Endothelial cell of umbilical vein (primary cell): ENCODE measurements around the gene SNX24. TPM values are rescaled to one million over a fixed set of nuclear protein-coding genes. Genes with fewer than 3 reads are reported as not detected.

Source experiments
- BruUV-seq: library from RNA; stranded (reverse); fragments of 400-500 nt; replicated peaks from 2 replicates; lab custom pipeline; 2021; lab: Mats Ljungman, UMichigan
- CTCF ChIA-PET: fragments of 300-600, 350-600 bp; sonication (Branson Sonifier 250); formaldehyde crosslinking; loops from one replicate; lab custom pipeline; 2021; ENCODE audit warnings: antibody characterized with exemption, inconsistent platforms; lab: Charles Lee
- POLR2A ChIA-PET: fragments of 300-600, 350-600 bp; sonication (Branson Sonifier 250); formaldehyde crosslinking; loops from one replicate; lab custom pipeline; 2021; ENCODE audit warnings: antibody characterized with exemption, inconsistent platforms; lab: Charles Lee
- DNase-seq: peaks from one replicate; pipeline ENCODE4 v3.0.0-alpha.2; 2011; ENCODE audit warnings: low read depth, low spot score
- FAIRE-seq: peaks from 2 replicates; lab custom pipeline; 2011; peaks lifted over from hg19 to GRCh38; lab: Jason Lieb, UNC
- H2AFZ ChIP-seq: 2 replicates; pipeline ENCODE4 v1.6.0; 2012; ENCODE audit warnings: low read depth, low read length, control low read depth, inconsistent platforms
- H3K27ac ChIP-seq: 2 replicates; pipeline ENCODE4 v1.5.1; 2011; ENCODE audit warnings: low read depth, mild to moderate bottlenecking, control low read depth, low read length, moderate library complexity; ENCODE audit not compliant: insufficient read depth
- H3K27me3 ChIP-seq, 2 experiments: 2 replicates each; pipeline versions ENCODE4 v1.6.0 to v1.6.1; 2011; ENCODE audit warnings: low read length in 2 of 2, mixed read lengths in 1 of 2; ENCODE audit not compliant: control insufficient read depth in 2 of 2, insufficient read depth in 2 of 2
- H3K36me3 ChIP-seq, 2 experiments: 2 replicates in 1 of 2; 3 replicates in 1 of 2; pipeline ENCODE4 v1.5.1; 2011; ENCODE audit warnings: low read length in 2 of 2, mild to moderate bottlenecking in 1 of 2, moderate library complexity in 1 of 2; ENCODE audit not compliant: control insufficient read depth in 2 of 2, insufficient read depth in 2 of 2; ENCODE audit errors: extremely low read depth in 1 of 2
- H3K4me1 ChIP-seq: 3 replicates; pipeline ENCODE4 v1.5.1; 2011; ENCODE audit warnings: mild to moderate bottlenecking, low read length; ENCODE audit not compliant: control insufficient read depth, insufficient read depth; ENCODE audit errors: extremely low read depth
- H3K4me2 ChIP-seq: 2 replicates; pipeline ENCODE4 v1.6.1; 2011; ENCODE audit warnings: low read length, control low read depth, mixed read lengths; ENCODE audit not compliant: insufficient read depth
- H3K4me3 ChIP-seq, 3 experiments: fragments of 200-600 bp in 1 of 3; sonication (generic), shearing (Covaris generic) in 1 of 3; replicated peaks in 1 of 3; 2 replicates each; pipeline ENCODE4 v1.5.1; 2011 to 2016; ENCODE audit warnings: control low read depth in 3 of 3, low read length in 3 of 3, mild to moderate bottlenecking in 2 of 3, inconsistent platforms in 1 of 3, low read depth in 1 of 3, moderate library complexity in 1 of 3; ENCODE audit not compliant: insufficient read depth in 1 of 3
- H3K79me2 ChIP-seq: 2 replicates; pipeline ENCODE4 v1.6.0; 2012; ENCODE audit warnings: low read length, inconsistent platforms; ENCODE audit not compliant: control insufficient read depth, insufficient read depth
- H3K9ac ChIP-seq: replicated peaks from 2 replicates; pipeline ENCODE3; 2011; ENCODE audit warnings: low read length, control low read depth; ENCODE audit not compliant: insufficient read depth; ENCODE audit errors: extremely low read depth
- H3K9me1 ChIP-seq: replicated peaks from 3 replicates; pipeline ENCODE4 v1.6.0; 2011; ENCODE audit warnings: mild to moderate bottlenecking, low read length; ENCODE audit not compliant: control insufficient read depth, insufficient read depth; ENCODE audit errors: extremely low read depth
- H3K9me3 ChIP-seq: replicated peaks from 2 replicates; pipeline ENCODE4 v1.5.1; 2012; ENCODE audit warnings: low read length, inconsistent platforms; ENCODE audit not compliant: control insufficient read depth, insufficient read depth
- H4K20me1 ChIP-seq: replicated peaks from 2 replicates; pipeline ENCODE3; 2011; ENCODE audit warnings: mild to moderate bottlenecking, low read length; ENCODE audit not compliant: control insufficient read depth, insufficient read depth; ENCODE audit errors: extremely low read depth
- EZH2 ChIP-seq: IDR thresholded peaks from 2 replicates; pipeline ENCODE4 v1.6.1; 2012; ENCODE audit warnings: borderline replicate concordance, low read depth, mild to moderate bottlenecking, moderate library complexity, low read length, inconsistent platforms; ENCODE audit not compliant: severe bottlenecking
- FOS ChIP-seq: IDR thresholded peaks from 2 replicates; pipeline ENCODE4 v1.6.1; 2011; ENCODE audit warnings: mild to moderate bottlenecking, low read length, moderate library complexity, borderline replicate concordance; ENCODE audit not compliant: insufficient read depth
- GATA2 ChIP-seq: IDR thresholded peaks from 2 replicates; pipeline ENCODE4 v1.7.0; 2011; ENCODE audit warnings: low read depth, mild to moderate bottlenecking, moderate library complexity, mixed read lengths, low read length; ENCODE audit not compliant: insufficient read length, insufficient read depth
- JUN ChIP-seq: IDR thresholded peaks from 2 replicates; pipeline ENCODE4 v1.6.1; 2011; ENCODE audit warnings: borderline replicate concordance, low read depth; ENCODE audit not compliant: insufficient read length, insufficient read depth
- MAX ChIP-seq: IDR thresholded peaks from 2 replicates; pipeline ENCODE4 v1.6.1; 2011; ENCODE audit not compliant: insufficient read depth, insufficient read length
- MYC ChIP-seq: IDR thresholded peaks from one replicate; pipeline ENCODE4 v1.6.1; 2011; ENCODE audit warnings: mild to moderate bottlenecking, low read depth, low read length
- POLR2A ChIP-seq: IDR thresholded peaks from 2 replicates; pipeline ENCODE4 v1.6.1; 2012; ENCODE audit warnings: low read depth, mild to moderate bottlenecking, control low read depth, low read length
- POLR2AphosphoS5 ChIP-seq: IDR thresholded peaks from 2 replicates; pipeline ENCODE4 v1.6.1; 2012; ENCODE audit warnings: low read depth, mild to moderate bottlenecking, control low read depth, low read length, moderate library complexity; ENCODE audit not compliant: insufficient read depth
- dilution Hi-C: fragments of 300-500 bp; cut with MboI; formaldehyde crosslinking; loops from one replicate; pipeline ENCODE4 v1.15.0; 2019; ENCODE audit warnings: low sequenced_read_pairs; ENCODE audit not compliant: extremely low pct_ligation_motif_present
- intact Hi-C: fragments of 100-400 bp; cut with micrococcal nuclease; formaldehyde crosslinking; loops from one replicate; pipeline ENCODE4 v1.10.0; 2022
- polyA plus RNA-seq, 4 experiments: library from polyadenylated mRNA; depleted of rRNA in 3 of 4; stranded (reverse) in 3 of 4; unstranded in 1 of 4; fragments of >200 nt; gene quantifications; 2 replicates each; pipeline versions ENCODE4 v1.2.1 to v1.2.3, GENCODE V29; 2011 to 2012; ENCODE audit warnings: missing spikeins in 1 of 4
- total RNA-seq: library from RNA; stranded (reverse); gene quantifications from 2 replicates; pipeline ENCODE4 v1.2.3, GENCODE V29; 2021
- TF ChIP-seq, protein P1 (sequence below), 2 donors: IDR thresholded peaks; 1 replicate in 1 of 2; 2 replicates in 1 of 2; pipeline ENCODE4 v1.5.1; 2011; ENCODE audit warnings: low read length in 2 of 2, mild to moderate bottlenecking in 2 of 2, moderate library complexity in 2 of 2, control low read depth in 1 of 2, inconsistent platforms in 1 of 2, low read depth in 1 of 2; ENCODE audit not compliant: insufficient read depth in 1 of 2; ENCODE audit errors: extremely low read depth in 1 of 2

The SNX24 gene
- total and polyA plus RNA-seq, 2 donors (not counting 3 experiments of a cell fraction or from before 2014, with no cell fraction given) = 2.9 to 14.9 TPM

- no peak overlapping the region for H3K27ac ChIP-seq
- POLR2A ChIA-PET = no interaction called here
- CTCF ChIA-PET = no interaction called here
- H3K9me3 ChIP-seq = no peaks in the 10 kb centered on the region
- BruUV-seq = no TSS peak
- no peaks in the 10 kb centered on the region for H3K36me3 ChIP-seq
- H3K4me3 ChIP-seq = no peak overlapping the region
- H3K27me3 ChIP-seq = no peaks in the 10 kb centered on the region
- dilution Hi-C loops = no loop called here
- no peak overlapping the region for H2AFZ ChIP-seq
- H4K20me1 ChIP-seq = no peaks in the 10 kb centered on the region
- no peaks in the 10 kb centered on the region for H3K9me1 ChIP-seq
- H3K4me2 ChIP-seq = no peak overlapping the region
- TF ChIP-seq, protein P1, sequence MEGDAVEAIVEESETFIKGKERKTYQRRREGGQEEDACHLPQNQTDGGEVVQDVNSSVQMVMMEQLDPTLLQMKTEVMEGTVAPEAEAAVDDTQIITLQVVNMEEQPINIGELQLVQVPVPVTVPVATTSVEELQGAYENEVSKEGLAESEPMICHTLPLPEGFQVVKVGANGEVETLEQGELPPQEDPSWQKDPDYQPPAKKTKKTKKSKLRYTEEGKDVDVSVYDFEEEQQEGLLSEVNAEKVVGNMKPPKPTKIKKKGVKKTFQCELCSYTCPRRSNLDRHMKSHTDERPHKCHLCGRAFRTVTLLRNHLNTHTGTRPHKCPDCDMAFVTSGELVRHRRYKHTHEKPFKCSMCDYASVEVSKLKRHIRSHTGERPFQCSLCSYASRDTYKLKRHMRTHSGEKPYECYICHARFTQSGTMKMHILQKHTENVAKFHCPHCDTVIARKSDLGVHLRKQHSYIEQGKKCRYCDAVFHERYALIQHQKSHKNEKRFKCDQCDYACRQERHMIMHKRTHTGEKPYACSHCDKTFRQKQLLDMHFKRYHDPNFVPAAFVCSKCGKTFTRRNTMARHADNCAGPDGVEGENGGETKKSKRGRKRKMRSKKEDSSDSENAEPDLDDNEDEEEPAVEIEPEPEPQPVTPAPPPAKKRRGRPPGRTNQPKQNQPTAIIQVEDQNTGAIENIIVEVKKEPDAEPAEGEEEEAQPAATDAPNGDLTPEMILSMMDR (IDR thresholded peaks at IDR 0.05; ENCODE audit: extremely low read depth in 1 of 2, insufficient read depth in 1 of 2, low read depth in 1 of 2, low read length in 2 of 2) = no peak
- TF ChIP-seq EZH2 (no peak), FOS (no peak), POLR2A (no peak), GATA2 (no peak), MYC (no peak)
- no peak for FAIRE-seq
- no peak for DNase-seq
- intact Hi-C loops = no loop called here
- no peaks in the 10 kb centered on the region for H3K79me2 ChIP-seq
- no peak overlapping the region for H3K9ac ChIP-seq
- H3K4me1 ChIP-seq = no peaks in the 10 kb centered on the region
Measured at GRCh38 chr5:122919969-122920368, 74.6 kb downstream of the SNX24 start.

GRCh38 chr5:122921826-122922225, 76.4 kb downstream of the SNX24 start:
- Histone ChIP-seq H2AFZ (no peak overlapping the region), H3K4me2 (no peak overlapping the region), H3K9me1 (no peaks in the 10 kb centered on the region), H3K4me1 (no peaks in the 10 kb centered on the region), H3K27ac (no peak overlapping the region), H4K20me1 (no peaks in the 10 kb centered on the region), H3K27me3 (no peaks in the 10 kb centered on the region), H3K36me3 (no peaks in the 10 kb centered on the region), H3K9ac (no peak overlapping the region), H3K79me2 (no peaks in the 10 kb centered on the region), H3K9me3 (no peaks in the 10 kb centered on the region), H3K4me3 (no peak overlapping the region)
- no peak for TF ChIP-seq POLR2AphosphoS5
- no peak for TF ChIP-seq MYC
- no peak for TF ChIP-seq FOS
- no peak for TF ChIP-seq GATA2
- TF ChIP-seq, protein P1 (IDR thresholded peaks at IDR 0.05; ENCODE audit: extremely low read depth in 1 of 2, insufficient read depth in 1 of 2, low read depth in 1 of 2, low read length in 2 of 2) = no peak
- TF ChIP-seq EZH2 = no peak
- TF ChIP-seq JUN = no peak
- TF ChIP-seq POLR2A = no peak
- no peak for TF ChIP-seq MAX
- dilution Hi-C loops = no loop called here
- CTCF ChIA-PET = interaction anchor here (0.8 kb wide), 1 partner anchor 218 kb away, joined by 3 read pairs; no protein-coding TSS in a partner anchor
- intact Hi-C loops = no loop called here
- FAIRE-seq = no peak
- POLR2A ChIA-PET = no interaction called here
- DNase-seq = no peak
- BruUV-seq = no TSS peak
